GM12878 (cell line): Measurements from ENCODE around the gene GARNL3.

Experiments
- BCL11A ChIP-seq: IDR thresholded peaks from 2 replicates; pipeline ENCODE4 v1.6.1; 2011; ENCODE audit warnings: low read depth, low read length
- CTCF ChIP-seq, 3 experiments: IDR thresholded peaks in 2 of 3; conservative IDR thresholded peaks in 1 of 3; 2 replicates each; pipeline ENCODE4 v1.5.1; 2011; ENCODE audit warnings: low read depth in 3 of 3, low read length in 3 of 3, mild to moderate bottlenecking in 3 of 3, control low read depth in 2 of 3, moderate library complexity in 2 of 3, inconsistent platforms in 1 of 3, mixed read lengths in 1 of 3; ENCODE audit not compliant: control insufficient read depth in 2 of 3, insufficient read depth in 1 of 3; ENCODE audit errors: extremely low read depth in 1 of 3
- RFX5 ChIP-seq: IDR thresholded peaks from 2 replicates; pipeline ENCODE4 v1.6.1; 2011; ENCODE audit warnings: low read depth, low read length, improper control_type of control experiment
- ZNF592 ChIP-seq: fragments of 450-650 bp; IDR thresholded peaks from 2 replicates; pipeline ENCODE4 v1.6.1; 2017; ENCODE audit warnings: mild to moderate bottlenecking, moderate library complexity

GRCh38 chr9:127415657-127416056, 151.1 kb downstream of the GARNL3 start:
- TF ChIP-seq ZNF592, result no peak
- TF ChIP-seq CTCF (IDR thresholded peaks at IDR 0.05 in 2 of 3, conservative IDR thresholded peaks at IDR 0.05 in 1 of 3; ENCODE audit: control insufficient read depth in 2 of 3, extremely low read depth in 1 of 3, insufficient read depth in 1 of 3, low read depth in 3 of 3, low read length in 3 of 3), result no peak
- no peak for TF ChIP-seq RFX5
- TF ChIP-seq BCL11A, result no peak
